Keratinocyte (primary cell): Measurements from ENCODE around the gene ADAD2. TPM values are rescaled to one million over a fixed set of nuclear protein-coding genes. Genes with fewer than 3 reads are reported as not detected.

ENCODE experiments used
- DNase-seq: peaks from one replicate; pipeline ENCODE4 v3.0.0-alpha.2; 2011; ENCODE audit warnings: low read depth, missing footprints, low spot score
- FAIRE-seq: peaks from 2 replicates; lab custom pipeline; 2011; peaks lifted over from hg19 to GRCh38; lab: Jason Lieb, UNC
- H2AFZ ChIP-seq: 2 replicates; pipeline ENCODE4 v1.6.0; 2012; ENCODE audit warnings: low read length, control low read depth, inconsistent platforms; ENCODE audit not compliant: control insufficient read depth
- H3K27ac ChIP-seq: 2 replicates; pipeline ENCODE4 v1.5.1; 2011; ENCODE audit warnings: low read length; ENCODE audit not compliant: control insufficient read depth, insufficient read depth
- H3K27me3 ChIP-seq: 3 replicates; pipeline ENCODE4 v1.6.0; 2011; ENCODE audit warnings: low read length; ENCODE audit not compliant: control insufficient read depth, insufficient read depth; ENCODE audit errors: extremely low read depth
- H3K36me3 ChIP-seq, 2 experiments: 2 replicates in 1 of 2; 3 replicates in 1 of 2; pipeline ENCODE4 v1.5.1; 2011; ENCODE audit warnings: low read length in 2 of 2, mild to moderate bottlenecking in 1 of 2; ENCODE audit not compliant: control insufficient read depth in 2 of 2, insufficient read depth in 2 of 2; ENCODE audit errors: extremely low read depth in 1 of 2
- H3K4me1 ChIP-seq: 3 replicates; pipeline ENCODE4 v1.5.1; 2011; ENCODE audit warnings: low read length; ENCODE audit not compliant: control insufficient read depth, insufficient read depth; ENCODE audit errors: extremely low read depth
- H3K4me2 ChIP-seq: 3 replicates; pipeline ENCODE4 v1.6.0; 2011; ENCODE audit warnings: low read depth, low read length; ENCODE audit not compliant: control insufficient read depth, insufficient read depth; ENCODE audit errors: extremely low read depth
- H3K4me3 ChIP-seq, 3 experiments: fragments of 200-600 bp in 1 of 3; sonication (generic) in 1 of 3; 2 replicates in 2 of 3; 3 replicates in 1 of 3; pipeline ENCODE4 v1.5.1; 2011 to 2016; ENCODE audit warnings: low read length in 3 of 3, mild to moderate bottlenecking in 3 of 3, control low read depth in 2 of 3, inconsistent platforms in 1 of 3, low read depth in 1 of 3, mixed read lengths in 1 of 3, mixed run types in 1 of 3, moderate library complexity in 1 of 3; ENCODE audit not compliant: control insufficient read depth in 2 of 3, insufficient read depth in 2 of 3; ENCODE audit errors: extremely low read depth in 1 of 3
- H3K79me2 ChIP-seq: 2 replicates; pipeline ENCODE4 v1.6.0; 2012; ENCODE audit warnings: low read length; ENCODE audit not compliant: control insufficient read depth, insufficient read depth
- H3K9ac ChIP-seq: 3 replicates; pipeline ENCODE4 v1.6.0; 2011; ENCODE audit warnings: low read length; ENCODE audit not compliant: control insufficient read depth, insufficient read depth; ENCODE audit errors: extremely low read depth
- H3K9me1 ChIP-seq: 3 replicates; pipeline ENCODE4 v1.6.0; 2011; ENCODE audit warnings: low read length; ENCODE audit not compliant: control insufficient read depth, insufficient read depth; ENCODE audit errors: extremely low read depth
- H3K9me3 ChIP-seq: 2 replicates; pipeline ENCODE4 v1.5.1; 2012; ENCODE audit warnings: low read depth, low read length; ENCODE audit not compliant: control insufficient read depth
- H4K20me1 ChIP-seq: 3 replicates; pipeline ENCODE4 v1.6.0; 2011; ENCODE audit warnings: low read length; ENCODE audit not compliant: control insufficient read depth, insufficient read depth; ENCODE audit errors: extremely low read depth
- EZH2 ChIP-seq: IDR thresholded peaks from one replicate; pipeline ENCODE4 v1.6.1; 2012; ENCODE audit warnings: inconsistent platforms, mild to moderate bottlenecking, low read length, moderate library complexity
- dilution Hi-C: fragments of 300-500 bp; cut with MboI; formaldehyde crosslinking; loops from one replicate; pipeline ENCODE4 v1.7.0; 2020; ENCODE audit warnings: low sequenced_read_pairs; ENCODE audit not compliant: extremely low pct_ligation_motif_present
- polyA plus RNA-seq, 5 experiments: library from polyadenylated mRNA; depleted of rRNA in 3 of 5; stranded (reverse) in 3 of 5; stranded (forward) in 1 of 5; unstranded in 1 of 5; fragments of >200 nt; gene quantifications; 1 replicate in 1 of 5; 2 replicates in 3 of 5; 3 replicates in 1 of 5; pipeline versions ENCODE4 v1.2.1 to v1.2.3, GENCODE V29; 2011 to 2012; ENCODE audit warnings: missing spikeins in 2 of 5, low read depth in 1 of 5, low replicate concordance in 1 of 5
- TF ChIP-seq, protein P1 (sequence below), 3 experiments: IDR thresholded peaks in 1 of 3; conservative IDR thresholded peaks in 1 of 3; optimal IDR thresholded peaks in 1 of 3; 2 replicates in 2 of 3; 3 replicates in 1 of 3; pipeline versions ENCODE3 to v1.5.1; 2011; ENCODE audit warnings: low read length in 3 of 3, mild to moderate bottlenecking in 3 of 3, moderate library complexity in 2 of 3, control low read depth in 1 of 3, inconsistent platforms in 1 of 3; ENCODE audit not compliant: insufficient read depth in 2 of 3; ENCODE audit errors: extremely low read depth in 1 of 3

ADAD2 gene
- polyA plus RNA-seq, 1 donor (not counting 4 experiments of a cell fraction or from before 2014, with no cell fraction given) = not detected

- peaks cover 29% of the 10 kb centered on the region for H3K4me1 ChIP-seq
- dilution Hi-C loops = no loop called here
- peaks cover 2% of the 10 kb centered on the region for H4K20me1 ChIP-seq
- TF ChIP-seq, protein P1, sequence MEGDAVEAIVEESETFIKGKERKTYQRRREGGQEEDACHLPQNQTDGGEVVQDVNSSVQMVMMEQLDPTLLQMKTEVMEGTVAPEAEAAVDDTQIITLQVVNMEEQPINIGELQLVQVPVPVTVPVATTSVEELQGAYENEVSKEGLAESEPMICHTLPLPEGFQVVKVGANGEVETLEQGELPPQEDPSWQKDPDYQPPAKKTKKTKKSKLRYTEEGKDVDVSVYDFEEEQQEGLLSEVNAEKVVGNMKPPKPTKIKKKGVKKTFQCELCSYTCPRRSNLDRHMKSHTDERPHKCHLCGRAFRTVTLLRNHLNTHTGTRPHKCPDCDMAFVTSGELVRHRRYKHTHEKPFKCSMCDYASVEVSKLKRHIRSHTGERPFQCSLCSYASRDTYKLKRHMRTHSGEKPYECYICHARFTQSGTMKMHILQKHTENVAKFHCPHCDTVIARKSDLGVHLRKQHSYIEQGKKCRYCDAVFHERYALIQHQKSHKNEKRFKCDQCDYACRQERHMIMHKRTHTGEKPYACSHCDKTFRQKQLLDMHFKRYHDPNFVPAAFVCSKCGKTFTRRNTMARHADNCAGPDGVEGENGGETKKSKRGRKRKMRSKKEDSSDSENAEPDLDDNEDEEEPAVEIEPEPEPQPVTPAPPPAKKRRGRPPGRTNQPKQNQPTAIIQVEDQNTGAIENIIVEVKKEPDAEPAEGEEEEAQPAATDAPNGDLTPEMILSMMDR (optimal IDR thresholded peaks at IDR 0.05 in 1 of 3, IDR thresholded peaks at IDR 0.05 in 1 of 3, conservative IDR thresholded peaks at IDR 0.05 in 1 of 3; ENCODE audit: extremely low read depth in 1 of 3, insufficient read depth in 2 of 3, low read length in 3 of 3) = no peak
- TF ChIP-seq EZH2 = no peak
- H3K4me3 ChIP-seq = no peak overlapping the region
- DNase-seq (no peak), FAIRE-seq (no peak)
- H3K36me3 ChIP-seq = peaks cover 13 to 17% of the 10 kb centered on the region in 2 experiments
- H2AFZ ChIP-seq = no peak overlapping the region
- H3K4me2 ChIP-seq = no peak overlapping the region
- no peaks in the 10 kb centered on the region for H3K27me3 ChIP-seq
- H3K9me1 ChIP-seq = no peaks in the 10 kb centered on the region
- no peak overlapping the region for H3K9ac ChIP-seq
- no peaks in the 10 kb centered on the region for H3K9me3 ChIP-seq
- peak overlapping the region; percentile 56 for H3K27ac ChIP-seq
- H3K79me2 ChIP-seq = peaks cover 3% of the 10 kb centered on the region
These were observed 12.7 kb upstream of the ADAD2 start for GRCh38 chr16:84178146-84178765.

DNA sequence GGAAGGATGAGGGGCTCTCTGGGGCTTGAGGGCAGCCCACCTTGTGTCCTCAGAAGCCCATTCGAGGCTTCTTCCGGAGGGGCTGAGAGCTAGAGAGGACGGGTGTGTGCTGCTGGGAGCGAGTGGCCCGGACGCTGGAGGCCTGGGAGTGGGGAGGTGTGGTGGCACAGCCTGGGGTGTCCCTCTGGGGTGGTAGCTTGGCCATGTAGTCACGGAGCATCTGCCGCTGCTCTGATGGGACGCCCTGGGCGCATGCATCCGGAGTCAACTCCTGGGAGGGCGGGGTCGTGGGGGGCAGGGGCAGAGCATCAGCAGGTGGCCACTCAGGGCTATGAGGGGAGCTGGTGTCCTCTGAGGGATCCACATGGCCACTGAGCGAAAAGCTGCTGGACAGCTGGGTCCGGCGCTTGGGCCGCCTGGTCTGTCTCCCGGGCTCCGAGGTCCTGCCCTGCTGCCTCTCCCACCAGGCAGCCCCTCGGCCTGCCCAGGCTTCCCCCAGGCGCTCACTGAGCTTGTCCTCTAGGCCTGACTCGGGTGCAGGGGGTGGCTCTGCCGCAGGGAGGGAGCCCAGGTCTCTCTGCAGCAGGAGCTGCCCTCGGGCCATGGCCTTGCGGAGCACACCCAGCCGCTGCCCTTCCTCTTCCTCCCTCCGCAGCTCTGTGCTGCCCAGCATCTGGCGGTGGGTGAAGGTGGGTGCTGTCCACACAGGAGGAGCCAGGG, 11.9 kb upstream of the ADAD2 start:
- H3K4me1 ChIP-seq = peaks cover 29% of the 10 kb centered on the region
- no peak overlapping the region for H3K4me3 ChIP-seq
- no peak for FAIRE-seq
- TF ChIP-seq, protein P1 (optimal IDR thresholded peaks at IDR 0.05 in 1 of 3, IDR thresholded peaks at IDR 0.05 in 1 of 3, conservative IDR thresholded peaks at IDR 0.05 in 1 of 3; ENCODE audit: extremely low read depth in 1 of 3, insufficient read depth in 2 of 3, low read length in 3 of 3) = no peak
- TF ChIP-seq EZH2 = no peak
- peaks cover 7% of the 10 kb centered on the region for H3K79me2 ChIP-seq
- no peaks in the 10 kb centered on the region for H3K9me3 ChIP-seq
- no peaks in the 10 kb centered on the region for H3K9me1 ChIP-seq
- peaks cover 15 to 20% of the 10 kb centered on the region in 2 experiments for H3K36me3 ChIP-seq
- DNase-seq = no peak
- no peak overlapping the region for H3K27ac ChIP-seq
- H2AFZ ChIP-seq = no peak overlapping the region
- no peak overlapping the region for H3K9ac ChIP-seq
- dilution Hi-C loops = no loop called here
- no peak overlapping the region for H3K4me2 ChIP-seq
- H3K27me3 ChIP-seq = no peaks in the 10 kb centered on the region
- H4K20me1 ChIP-seq = peaks cover 2% of the 10 kb centered on the region
